H1 (cell line): Measurements from ENCODE around the gene FPR3. TPM values are rescaled to one million over a fixed set of nuclear protein-coding genes. Genes with fewer than 3 reads are reported as not detected.

Experiments used
- CTCF ChIA-PET: fragments of 300-600 bp; sonication (Branson Sonifier 250); formaldehyde crosslinking; loops from one replicate; lab custom pipeline; 2021; ENCODE audit not compliant: partially characterized antibody; lab: Charles Lee
- POLR2A ChIA-PET: fragments of 300-600 bp; sonication (Branson Sonifier 250); formaldehyde crosslinking; loops from one replicate; lab custom pipeline; 2021; ENCODE audit warnings: inconsistent platforms; ENCODE audit not compliant: partially characterized antibody; lab: Charles Lee
- DNase-seq, 2 experiments: peaks; one replicate each; pipeline versions ENCODE4 v3.0.0 to v3.0.0-alpha.2; 2010 to 2022; ENCODE audit warnings: low spot score in 2 of 2, low read depth in 1 of 2, mixed read lengths in 1 of 2
- FAIRE-seq: peaks from 2 replicates; lab custom pipeline; 2011; peaks lifted over from hg19 to GRCh38; lab: Jason Lieb, UNC
- H2AFZ ChIP-seq: 2 replicates; pipeline ENCODE4 v1.8.1; 2012; ENCODE audit warnings: low read length, inconsistent platforms
- H2AK5ac ChIP-seq: 2 replicates; pipeline ENCODE4 v1.6.1; 2013; ENCODE audit warnings: low read depth, low read length
- H2BK120ac ChIP-seq: replicated peaks from 2 replicates; pipeline ENCODE3; 2013; ENCODE audit warnings: low read depth, low read length, inconsistent platforms
- H2BK12ac ChIP-seq: 2 replicates; pipeline ENCODE4 v1.6.1; 2013; ENCODE audit warnings: low read depth, low read length
- H2BK15ac ChIP-seq: 2 replicates; pipeline ENCODE4 v1.6.1; 2013; ENCODE audit warnings: low read length
- H2BK20ac ChIP-seq: 2 replicates; pipeline ENCODE4 v1.6.1; 2013; ENCODE audit warnings: low read length
- H2BK5ac ChIP-seq: 2 replicates; pipeline ENCODE4 v1.6.1; 2013; ENCODE audit warnings: low read depth, low read length
- H3K14ac ChIP-seq: 2 replicates; pipeline ENCODE4 v1.6.1; 2013; ENCODE audit warnings: inconsistent platforms; ENCODE audit not compliant: insufficient read length
- H3K18ac ChIP-seq: 2 replicates; pipeline ENCODE4 v1.6.1; 2013; ENCODE audit warnings: low read length; ENCODE audit errors: extremely low read depth
- H3K23ac ChIP-seq: 2 replicates; pipeline ENCODE4 v1.6.1; 2013; ENCODE audit warnings: inconsistent platforms; ENCODE audit not compliant: insufficient read length
- H3K23me2 ChIP-seq: 2 replicates; pipeline ENCODE4 v1.6.1; 2013; ENCODE audit warnings: low read depth, low read length
- H3K27ac ChIP-seq: 2 replicates; pipeline ENCODE4 v1.6.1; 2011; ENCODE audit warnings: low read depth, low read length, inconsistent platforms
- H3K27me3 ChIP-seq, 4 experiments: replicated peaks in 1 of 4; 1 replicate in 1 of 4; 2 replicates in 3 of 4; pipeline versions ENCODE4 v1.6.1 to v1.8.1; 2011 to 2013; ENCODE audit warnings: low read length in 3 of 4, mild to moderate bottlenecking in 3 of 4, inconsistent platforms in 2 of 4, mixed read lengths in 2 of 4, moderate library complexity in 1 of 4; ENCODE audit not compliant: control insufficient read depth in 3 of 4, insufficient read depth in 3 of 4; ENCODE audit errors: extremely low read depth in 1 of 4
- H3K36me3 ChIP-seq, 4 experiments: 2 replicates each; pipeline versions ENCODE4 v1.6.1 to v1.8.1; 2011 to 2013; ENCODE audit warnings: mild to moderate bottlenecking in 4 of 4, low read length in 3 of 4, moderate library complexity in 2 of 4, control low read depth in 1 of 4, inconsistent platforms in 1 of 4; ENCODE audit not compliant: insufficient read depth in 4 of 4, control insufficient read depth in 2 of 4
- H3K4ac ChIP-seq: replicated peaks from 2 replicates; pipeline ENCODE3; 2013; ENCODE audit warnings: low read length, low read depth, mixed read lengths, inconsistent platforms; ENCODE audit not compliant: insufficient read length
- H3K4me1 ChIP-seq, 4 experiments: replicated peaks in 1 of 4; 1 replicate in 1 of 4; 2 replicates in 3 of 4; pipeline versions ENCODE4 v1.6.1 to v1.8.1; 2011 to 2013; ENCODE audit warnings: low read length in 3 of 4, inconsistent platforms in 2 of 4, mixed read lengths in 1 of 4; ENCODE audit not compliant: insufficient read depth in 4 of 4, control insufficient read depth in 3 of 4
- H3K4me2 ChIP-seq, 2 experiments: 2 replicates each; pipeline versions ENCODE4 v1.6.1 to v1.8.1; 2011 to 2013; ENCODE audit warnings: low read depth in 2 of 2, low read length in 2 of 2, control low read depth in 1 of 2, inconsistent platforms in 1 of 2, mild to moderate bottlenecking in 1 of 2; ENCODE audit not compliant: insufficient read depth in 1 of 2
- H3K4me3 ChIP-seq, 4 experiments: fragments of 200-600, 300-600 bp in 1 of 4; sonication (generic), shearing (Covaris generic), sonication (Bioruptor Twin) in 1 of 4; 2 replicates each; pipeline versions ENCODE4 v1.5.1 to v1.8.1; 2011 to 2016; ENCODE audit warnings: low read length in 4 of 4, low read depth in 3 of 4, control low read depth in 2 of 4, inconsistent platforms in 2 of 4, mild to moderate bottlenecking in 2 of 4, mixed read lengths in 1 of 4, moderate library complexity in 1 of 4; ENCODE audit not compliant: insufficient read depth in 2 of 4; ENCODE audit errors: extremely low read depth in 1 of 4
- H3K56ac ChIP-seq: replicated peaks from 2 replicates; pipeline ENCODE3; 2013; ENCODE audit warnings: low read depth, mild to moderate bottlenecking, mixed read lengths, low read length, inconsistent platforms; ENCODE audit not compliant: insufficient read length
- H3K79me1 ChIP-seq: 2 replicates; pipeline ENCODE4 v1.6.1; 2013; ENCODE audit warnings: low read depth, low read length, control low read depth
- H3K79me2 ChIP-seq, 2 experiments: 2 replicates each; pipeline versions ENCODE4 v1.6.1 to v1.8.1; 2012 to 2013; ENCODE audit warnings: low read length in 2 of 2, mild to moderate bottlenecking in 2 of 2, inconsistent platforms in 1 of 2; ENCODE audit not compliant: insufficient read depth in 2 of 2, control insufficient read depth in 1 of 2
- H3K9ac ChIP-seq, 4 experiments: replicated peaks in 1 of 4; 1 replicate in 1 of 4; 2 replicates in 3 of 4; pipeline versions ENCODE4 v1.6.1 to v1.8.1; 2011 to 2013; ENCODE audit warnings: low read depth in 3 of 4, low read length in 3 of 4, control low read depth in 2 of 4, mild to moderate bottlenecking in 2 of 4, moderate library complexity in 2 of 4, inconsistent platforms in 1 of 4; ENCODE audit errors: extremely low read depth in 1 of 4
- H3K9me3 ChIP-seq, 2 experiments: 2 replicates each; pipeline versions ENCODE4 v1.6.1 to v1.8.1; 2012 to 2013; ENCODE audit warnings: mild to moderate bottlenecking in 2 of 2, moderate library complexity in 2 of 2, control low read depth in 1 of 2, inconsistent platforms in 1 of 2, low read depth in 1 of 2, low read length in 1 of 2, mixed read lengths in 1 of 2; ENCODE audit not compliant: insufficient read depth in 2 of 2
- H4K20me1 ChIP-seq, 2 experiments: replicated peaks in 1 of 2; 2 replicates each; pipeline versions ENCODE3 to v1.8.1; 2011 to 2013; ENCODE audit warnings: inconsistent platforms in 2 of 2, low read length in 2 of 2, mild to moderate bottlenecking in 1 of 2; ENCODE audit not compliant: insufficient read depth in 2 of 2, control insufficient read depth in 1 of 2
- H4K5ac ChIP-seq: 2 replicates; pipeline ENCODE4 v1.6.1; 2013; ENCODE audit warnings: low read length, low read depth, mixed read lengths, inconsistent platforms; ENCODE audit not compliant: insufficient read length
- H4K8ac ChIP-seq: 2 replicates; pipeline ENCODE4 v1.8.0; 2013; ENCODE audit warnings: mild to moderate bottlenecking, moderate library complexity, low read length, inconsistent platforms; ENCODE audit not compliant: insufficient read depth; ENCODE audit errors: extremely low read depth
- H4K91ac ChIP-seq: replicated peaks from 2 replicates; pipeline ENCODE3; 2013; ENCODE audit warnings: low read length, mixed read lengths, inconsistent platforms; ENCODE audit not compliant: insufficient read length
- BCL11A ChIP-seq, 2 experiments: IDR thresholded peaks; one replicate each; pipeline ENCODE4 v1.6.1; 2011; ENCODE audit warnings: low read depth in 2 of 2, low read length in 2 of 2, mild to moderate bottlenecking in 2 of 2
- CBX5 ChIP-seq: fragments of 300-800, 300-1000 bp; sonication (generic); IDR thresholded peaks from 2 replicates; pipeline ENCODE4 v1.7.1; 2016; ENCODE audit warnings: antibody characterized with exemption, low read length, low read depth
- CREB1 ChIP-seq: IDR thresholded peaks from 2 replicates; pipeline ENCODE4 v1.6.1; 2012; ENCODE audit warnings: inconsistent platforms
- HDAC6 ChIP-seq: IDR thresholded peaks from one replicate; pipeline ENCODE4 v1.7.1; 2012; ENCODE audit warnings: low read depth, mild to moderate bottlenecking, inconsistent platforms, low read length, moderate library complexity
- KDM4A ChIP-seq: IDR thresholded peaks from one replicate; pipeline ENCODE4 v1.7.1; 2012; ENCODE audit warnings: low read depth, mild to moderate bottlenecking, moderate library complexity, low read length, inconsistent platforms; ENCODE audit not compliant: severe bottlenecking
- NANOG ChIP-seq: IDR thresholded peaks from 2 replicates; pipeline ENCODE4 v1.6.1; 2011; ENCODE audit warnings: low read length, low read depth, mild to moderate bottlenecking, inconsistent platforms; ENCODE audit not compliant: insufficient read depth, poor library complexity, severe bottlenecking
- RAD21 ChIP-seq, 2 experiments: IDR thresholded peaks in 1 of 2; conservative IDR thresholded peaks in 1 of 2; 2 replicates each; pipeline ENCODE4 v1.6.1; 2011; ENCODE audit warnings: low read depth in 2 of 2, low read length in 2 of 2, improper control_type of control experiment in 1 of 2, inconsistent platforms in 1 of 2, mild to moderate bottlenecking in 1 of 2, moderate library complexity in 1 of 2
- RBBP5 ChIP-seq: IDR thresholded peaks from 2 replicates; pipeline ENCODE4 v1.7.1; 2012; ENCODE audit warnings: low read depth, mild to moderate bottlenecking, inconsistent platforms, low read length, moderate library complexity, borderline replicate concordance
- RNF2 ChIP-seq: fragments of 200-900, 300-1000 bp; sonication (generic); IDR thresholded peaks from 2 replicates; pipeline ENCODE4 v1.7.1; 2016; ENCODE audit warnings: borderline replicate concordance, low read depth, mild to moderate bottlenecking, antibody characterized with exemption, low read length; ENCODE audit not compliant: poor library complexity, severe bottlenecking; ENCODE audit errors: missing control alignments
- SAP30 ChIP-seq: fragments of 300-600 bp; sonication (generic); IDR thresholded peaks from 2 replicates; pipeline ENCODE4 v1.7.1; 2012; ENCODE audit warnings: low read length, moderate library complexity, mild to moderate bottlenecking, inconsistent platforms; ENCODE audit not compliant: insufficient read depth, insufficient replicate concordance
- SRF ChIP-seq: IDR thresholded peaks from 2 replicates; pipeline ENCODE4 v1.6.1; 2011; ENCODE audit warnings: mild to moderate bottlenecking, low read depth, low read length, moderate library complexity
- TBP ChIP-seq: IDR thresholded peaks from 2 replicates; pipeline ENCODE4 v1.6.1; 2011; ENCODE audit warnings: low read depth, low read length, improper control_type of control experiment
- WGBS, 2 experiments: shearing (Covaris generic) in 1 of 2; methylation state at CpG; one replicate each; pipeline versions ENCODE4 v1.1.6 to v1.1.7; 2013 to 2015; ENCODE audit warnings: low lambda C conversion rate in 2 of 2, mixed read lengths in 2 of 2, inconsistent platforms in 1 of 2, low coverage in 1 of 2, missing lambda C conversion rate in 1 of 2; ENCODE audit not compliant: insufficient replicate concordance in 2 of 2, insufficient coverage in 1 of 2, insufficient read length in 1 of 2; ENCODE audit errors: extremely low coverage in 1 of 2, missing lambda C conversion rate in 1 of 2; 5-methylcytosine and 5-hydroxymethylcytosine counted together
- polyA plus RNA-seq, 7 experiments: library from polyadenylated mRNA; depleted of rRNA in 3 of 7; stranded (reverse) in 5 of 7; unstranded in 2 of 7; fragments of >200 nt in 5 of 7; fragments of 200-250 nt in 2 of 7; gene quantifications; 1 replicate in 5 of 7; 2 replicates in 1 of 7; 4 replicates in 1 of 7; pipeline versions ENCODE4 v1.2.1 to v1.2.3, GENCODE V29; 2011 to 2013; ENCODE audit warnings: missing spikeins in 2 of 7, mixed read lengths in 2 of 7
- total RNA-seq: library from RNA; stranded (reverse); fragmentation: NEBNext Ultra II Directional; extraction: Animal tissue kit (Norgen Biotek cat#: 25700); gene quantifications from 2 replicates; pipeline ENCODE4 v1.2.1, GENCODE V29; 2021

The FPR3 gene
- total and polyA plus RNA-seq, 2 of the 8 experiments (the other 6 are each of a cell fraction or from before 2014, with no cell fraction given) = not detected

GRCh38 chr19:51824281-51825005, 29.5 kb downstream of the FPR3 start:
- Histone ChIP-seq H2AFZ (no peak overlapping the region), H2BK15ac (no peak overlapping the region), H3K79me2 (no peaks in the 10 kb centered on the region), H2BK20ac (no peak overlapping the region), H3K23me2 (0 out of 2 replicates have a peak, but pooled peaks cover 2% of the 10 kb centered on the region), H4K8ac (no peak overlapping the region), H3K27ac (no peak overlapping the region), H2BK12ac (no peak overlapping the region), H3K4me2 (no peak overlapping the region), H3K4ac (no peak overlapping the region), H3K4me3 (no peak overlapping the region), H3K9ac (no peak overlapping the region), H3K18ac (no peak overlapping the region), H2BK120ac (no peak overlapping the region), H4K5ac (no peak overlapping the region), H3K27me3 (no peaks in the 10 kb centered on the region), H2BK5ac (no peak overlapping the region), H3K36me3 (no peaks in the 10 kb centered on the region), H3K23ac (no peak overlapping the region), H3K9me3 (peaks cover 37 to 43% of the 10 kb centered on the region in 2 experiments), H3K4me1 (no peaks in the 10 kb centered on the region), H4K20me1 (no peaks in the 10 kb centered on the region), H3K79me1 (no peaks in the 10 kb centered on the region), H3K14ac (no peak overlapping the region), H4K91ac (no peak overlapping the region), H2AK5ac (no peak overlapping the region), H3K56ac (no peak overlapping the region)
- DNase-seq (no peak), FAIRE-seq (no peak)
- WGBS, 2 experiments = 90% methylated on average over 12 of the region's 13 CpGs; no CpG with 5 or more reads in 1 of the 2 experiments
- ChIA-PET CTCF (interaction anchor here (1.3 kb wide), 1 partner anchor 10 kb away, joined by 3 read pairs; no protein-coding TSS in a partner anchor), POLR2A (no interaction called here)
- TF ChIP-seq HDAC6 (no peak), SRF (no peak), TBP (no peak), CBX5 (no peak), SAP30 (no peak), CREB1 (no peak), RBBP5 (no peak), RNF2 (no peak), BCL11A (IDR thresholded peaks at IDR 0.05; ENCODE audit: low read depth in 2 of 2, low read length in 2 of 2) (no peak), RAD21 (IDR thresholded peaks at IDR 0.05 in 1 of 2, conservative IDR thresholded peaks at IDR 0.05 in 1 of 2; ENCODE audit: low read depth in 2 of 2, low read length in 2 of 2) (no peak), KDM4A (no peak), NANOG (no peak)
